GM12872 (cell line): ENCODE data around the gene GCLC.

Experiments used
- CTCF ChIP-seq: IDR thresholded peaks from 3 replicates; pipeline ENCODE4 v1.5.1; 2011; ENCODE audit warnings: low read depth, mild to moderate bottlenecking, low read length, moderate library complexity; ENCODE audit not compliant: insufficient read depth

The GCLC gene

GRCh38 chr6:53503060-53503459 lies 41.8 kb downstream of the GCLC start:
- no peak for TF ChIP-seq CTCF

GRCh38 chr6:53501432-53501831 lies 43.5 kb downstream of the GCLC start:
- no peak for TF ChIP-seq CTCF

- TF ChIP-seq CTCF, result no peak
Measured at GRCh38 chr6:53500095-53500494, 44.8 kb downstream of the GCLC start.

GRCh38 chr6:53499094-53499493 lies 45.8 kb downstream of the GCLC start:
- TF ChIP-seq CTCF, result no peak

GRCh38 chr6:53498649-53499048 lies 46.3 kb downstream of the GCLC start:
- no peak for TF ChIP-seq CTCF

GRCh38 chr6:53497905-53498304 lies 47.0 kb downstream of the GCLC start:
- no peak for TF ChIP-seq CTCF

- no peak for TF ChIP-seq CTCF
Measured at GRCh38 chr6:53496797-53497375, 48.0 kb downstream of the GCLC start.
